ENCODE results near the gene RAPGEF4.

RAPGEF4 gene

DNA sequence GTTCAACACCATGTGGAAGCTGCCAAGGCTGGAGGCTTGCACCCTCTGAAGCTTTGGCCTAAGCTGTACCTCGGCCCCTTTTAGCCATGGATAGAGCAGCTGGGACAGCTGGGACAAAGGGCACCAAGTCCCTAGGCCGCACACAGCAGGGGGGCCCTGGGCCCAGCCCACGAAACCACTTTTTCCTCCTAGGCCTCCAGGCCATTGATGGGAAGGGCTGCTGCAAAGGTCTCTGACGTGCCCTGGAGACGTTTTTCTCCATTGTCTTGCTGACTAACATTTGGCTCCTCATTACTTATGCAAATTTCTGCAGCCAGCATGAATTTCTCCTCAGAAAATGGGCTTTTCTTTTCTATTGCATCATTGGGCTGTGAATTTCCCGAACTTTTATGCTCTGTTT, 13.7 kb downstream of the RAPGEF4 start:
- H2AFZ ChIP-seq (ENCODE audit: low read length, unreplicated experiment), result no peak overlapping the region
- no peaks in the 10 kb centered on the region for H3K79me2 ChIP-seq (ENCODE audit: control insufficient read depth, insufficient read depth, low read length, unreplicated experiment)
- no peaks in the 10 kb centered on the region for H3K4me1 ChIP-seq (ENCODE audit: control insufficient read depth, insufficient read depth, low read length, unreplicated experiment)
- H3K27ac ChIP-seq (ENCODE audit: low read depth, low read length), result no peak overlapping the region
- H3K36me3 ChIP-seq (ENCODE audit: insufficient read depth, low read length), result no peaks in the 10 kb centered on the region
- H3K27me3 ChIP-seq (ENCODE audit: insufficient read depth, low read length), result no peaks in the 10 kb centered on the region
- H3K4me3 ChIP-seq (ENCODE audit: low read depth, low read length), result no peak overlapping the region

- H3K79me2 ChIP-seq (ENCODE audit: control insufficient read depth, insufficient read depth, low read length, unreplicated experiment), result no peaks in the 10 kb centered on the region
- no peak overlapping the region for H3K27ac ChIP-seq (ENCODE audit: low read depth, low read length)
- no peak overlapping the region for H3K4me3 ChIP-seq (ENCODE audit: low read depth, low read length)
- H2AFZ ChIP-seq (ENCODE audit: low read length, unreplicated experiment), result no peak overlapping the region
- no peaks in the 10 kb centered on the region for H3K36me3 ChIP-seq (ENCODE audit: insufficient read depth, low read length)
- H3K4me1 ChIP-seq (ENCODE audit: control insufficient read depth, insufficient read depth, low read length, unreplicated experiment), result no peaks in the 10 kb centered on the region
- H3K27me3 ChIP-seq (ENCODE audit: insufficient read depth, low read length), result peaks cover 8% of the 10 kb centered on the region; the same call in 1 of the 2 replicates
These were observed 15.9 kb downstream of the RAPGEF4 start for GRCh38 chr2:172751564-172751963.

GRCh38 chr2:172753610-172754009, 18.0 kb downstream of the RAPGEF4 start:
- no peak overlapping the region for H2AFZ ChIP-seq (ENCODE audit: low read length, unreplicated experiment)
- H3K79me2 ChIP-seq (ENCODE audit: control insufficient read depth, insufficient read depth, low read length, unreplicated experiment), result no peaks in the 10 kb centered on the region
- no peaks in the 10 kb centered on the region for H3K36me3 ChIP-seq (ENCODE audit: insufficient read depth, low read length)
- no peak overlapping the region for H3K4me3 ChIP-seq (ENCODE audit: low read depth, low read length)
- H3K27ac ChIP-seq (ENCODE audit: low read depth, low read length), result no peak overlapping the region
- H3K4me1 ChIP-seq (ENCODE audit: control insufficient read depth, insufficient read depth, low read length, unreplicated experiment), result no peaks in the 10 kb centered on the region
- H3K27me3 ChIP-seq (ENCODE audit: insufficient read depth, low read length), result peaks cover 29% of the 10 kb centered on the region

DNA sequence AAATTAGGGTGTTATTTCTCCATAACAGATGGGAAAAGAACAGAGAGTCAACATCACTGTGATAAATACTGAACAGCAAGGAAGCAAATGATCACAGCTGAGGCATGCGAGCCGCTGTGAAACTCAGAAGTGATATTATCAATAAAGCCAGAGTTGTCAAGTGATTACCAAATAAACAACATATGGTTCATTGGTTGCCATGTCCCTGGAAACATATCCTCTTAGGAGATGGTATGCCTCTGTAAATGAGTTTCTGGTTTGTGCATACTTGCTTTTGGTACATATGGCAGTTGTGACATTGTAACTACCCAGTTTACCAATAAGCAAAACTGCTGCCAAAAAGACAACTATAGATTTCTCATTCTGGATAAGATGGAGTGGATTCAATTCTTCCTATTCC, 23.8 kb downstream of the RAPGEF4 start:
- peaks cover 35% of the 10 kb centered on the region for H3K27me3 ChIP-seq (ENCODE audit: insufficient read depth, low read length)
- H3K27ac ChIP-seq (ENCODE audit: low read depth, low read length), result no peak overlapping the region
- H2AFZ ChIP-seq (ENCODE audit: low read length, unreplicated experiment), result no peak overlapping the region
- no peak overlapping the region for H3K4me3 ChIP-seq (ENCODE audit: low read depth, low read length)
- H3K36me3 ChIP-seq (ENCODE audit: insufficient read depth, low read length), result no peaks in the 10 kb centered on the region
- H3K4me1 ChIP-seq (ENCODE audit: control insufficient read depth, insufficient read depth, low read length, unreplicated experiment), result no peaks in the 10 kb centered on the region
- no peaks in the 10 kb centered on the region for H3K79me2 ChIP-seq (ENCODE audit: control insufficient read depth, insufficient read depth, low read length, unreplicated experiment)

DNA sequence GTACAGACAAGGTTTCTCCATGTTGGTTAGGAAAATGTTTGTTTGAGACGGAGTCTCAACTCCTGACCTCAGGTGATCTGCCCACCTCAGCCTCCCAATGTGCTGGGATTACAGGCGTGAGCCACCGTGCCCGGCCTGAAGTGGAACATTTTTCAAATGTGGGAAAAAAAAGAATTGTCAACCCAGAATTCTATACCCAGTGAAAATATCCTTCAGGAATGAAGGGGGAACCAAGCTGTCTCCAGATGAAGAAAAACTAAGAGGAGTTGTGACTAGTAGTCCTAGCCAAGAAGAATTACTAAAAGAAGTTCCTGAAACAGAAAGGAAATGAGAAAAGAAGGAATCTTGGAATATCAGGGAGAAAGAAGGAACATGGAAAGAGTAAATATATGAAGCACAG, 25.7 kb downstream of the RAPGEF4 start:
- H3K79me2 ChIP-seq (ENCODE audit: control insufficient read depth, insufficient read depth, low read length, unreplicated experiment), result no peaks in the 10 kb centered on the region
- no peaks in the 10 kb centered on the region for H3K4me1 ChIP-seq (ENCODE audit: control insufficient read depth, insufficient read depth, low read length, unreplicated experiment)
- H3K4me3 ChIP-seq (ENCODE audit: low read depth, low read length), result no peak overlapping the region
- H2AFZ ChIP-seq (ENCODE audit: low read length, unreplicated experiment), result no peak overlapping the region
- peaks cover 32% of the 10 kb centered on the region for H3K27me3 ChIP-seq (ENCODE audit: insufficient read depth, low read length)
- H3K27ac ChIP-seq (ENCODE audit: low read depth, low read length), result no peak overlapping the region
- H3K36me3 ChIP-seq (ENCODE audit: insufficient read depth, low read length), result no peaks in the 10 kb centered on the region

DNA sequence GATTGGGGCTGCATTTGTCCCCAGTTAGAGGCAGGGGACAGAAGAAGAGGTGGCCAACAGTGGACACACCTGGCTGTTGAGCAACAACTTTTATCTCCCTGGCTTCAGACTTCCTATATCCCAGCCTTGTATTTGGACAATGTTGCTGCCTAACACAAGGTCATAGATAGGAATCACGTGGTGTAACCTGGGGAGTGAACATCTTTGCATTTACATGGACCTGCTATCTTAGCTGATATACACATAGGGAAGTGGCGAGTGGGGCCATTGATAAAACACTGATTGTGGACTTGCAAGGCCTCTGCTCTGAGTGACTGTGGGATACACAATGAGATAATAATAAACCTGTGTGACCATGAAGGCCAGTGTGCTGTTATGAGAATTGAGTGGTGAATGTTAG, 26.9 kb downstream of the RAPGEF4 start:
- Histone ChIP-seq H3K4me1 (ENCODE audit: control insufficient read depth, insufficient read depth, low read length, unreplicated experiment) (no peaks in the 10 kb centered on the region), H3K4me3 (ENCODE audit: low read depth, low read length) (no peak overlapping the region), H3K79me2 (ENCODE audit: control insufficient read depth, insufficient read depth, low read length, unreplicated experiment) (no peaks in the 10 kb centered on the region), H3K27ac (ENCODE audit: low read depth, low read length) (no peak overlapping the region), H3K36me3 (ENCODE audit: insufficient read depth, low read length) (no peaks in the 10 kb centered on the region), H2AFZ (ENCODE audit: low read length, unreplicated experiment) (no peak overlapping the region), H3K27me3 (ENCODE audit: insufficient read depth, low read length) (peaks cover 19% of the 10 kb centered on the region; the same call in 1 of the 2 replicates)

- Histone ChIP-seq H3K27me3 (ENCODE audit: insufficient read depth, low read length) (peaks cover 14% of the 10 kb centered on the region; the same call in 1 of the 2 replicates), H2AFZ (ENCODE audit: low read length, unreplicated experiment) (no peak overlapping the region), H3K4me3 (ENCODE audit: low read depth, low read length) (no peak overlapping the region), H3K4me1 (ENCODE audit: control insufficient read depth, insufficient read depth, low read length, unreplicated experiment) (no peaks in the 10 kb centered on the region), H3K36me3 (ENCODE audit: insufficient read depth, low read length) (no peaks in the 10 kb centered on the region), H3K79me2 (ENCODE audit: control insufficient read depth, insufficient read depth, low read length, unreplicated experiment) (no peaks in the 10 kb centered on the region), H3K27ac (ENCODE audit: low read depth, low read length) (no peak overlapping the region)
These were observed 27.4 kb downstream of the RAPGEF4 start for GRCh38 chr2:172763079-172763478.

DNA sequence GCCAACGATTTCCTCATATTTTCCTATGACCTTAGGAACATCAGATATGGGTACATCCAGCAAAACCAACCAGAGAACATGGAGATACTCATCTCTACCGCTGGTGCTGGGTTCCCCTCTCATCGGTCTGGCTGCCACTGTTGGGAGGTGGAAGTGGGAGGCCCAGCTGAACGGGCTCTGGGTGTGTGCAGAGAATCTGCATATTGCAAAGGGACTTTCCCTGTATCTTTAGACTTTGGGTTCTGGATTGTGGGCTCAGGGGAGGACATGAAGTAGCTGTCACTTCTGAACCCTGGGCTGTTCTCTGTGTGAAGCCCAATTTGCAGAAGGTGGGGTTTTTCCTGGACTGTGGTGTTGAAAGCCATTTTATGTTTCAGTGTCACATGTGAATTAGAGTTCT, 30.0 kb downstream of the RAPGEF4 start:
- H3K4me3 ChIP-seq (ENCODE audit: low read depth, low read length), result no peak overlapping the region
- H2AFZ ChIP-seq (ENCODE audit: low read length, unreplicated experiment), result no peak overlapping the region
- H3K27ac ChIP-seq (ENCODE audit: low read depth, low read length), result no peak overlapping the region
- H3K27me3 ChIP-seq (ENCODE audit: insufficient read depth, low read length), result peaks cover 5% of the 10 kb centered on the region; the same call in 1 of the 2 replicates
- no peaks in the 10 kb centered on the region for H3K4me1 ChIP-seq (ENCODE audit: control insufficient read depth, insufficient read depth, low read length, unreplicated experiment)
- no peaks in the 10 kb centered on the region for H3K79me2 ChIP-seq (ENCODE audit: control insufficient read depth, insufficient read depth, low read length, unreplicated experiment)
- no peaks in the 10 kb centered on the region for H3K36me3 ChIP-seq (ENCODE audit: insufficient read depth, low read length)

DNA sequence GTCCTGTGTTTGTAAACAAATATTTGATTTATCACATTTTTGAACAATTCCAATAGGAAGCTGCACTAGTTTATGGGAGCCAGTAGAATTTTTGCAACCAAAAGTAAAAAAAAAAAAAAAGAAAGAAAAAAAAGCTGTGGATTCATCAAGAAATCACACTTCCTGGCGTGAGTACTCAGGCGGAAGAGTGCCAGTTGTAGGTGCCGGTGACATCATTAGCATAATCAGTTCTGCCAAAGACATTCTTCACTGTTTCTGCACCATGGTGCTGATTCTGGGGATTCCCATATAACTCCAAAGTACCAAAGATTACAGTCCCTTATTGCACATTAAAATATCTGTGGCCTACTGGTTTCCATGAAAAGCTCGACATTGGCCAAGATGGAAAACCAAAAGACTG, 32.8 kb downstream of the RAPGEF4 start:
- Histone ChIP-seq H3K36me3 (ENCODE audit: insufficient read depth, low read length) (no peaks in the 10 kb centered on the region), H2AFZ (ENCODE audit: low read length, unreplicated experiment) (no peak overlapping the region), H3K27me3 (ENCODE audit: insufficient read depth, low read length) (peaks cover 5% of the 10 kb centered on the region; the same call in 1 of the 2 replicates), H3K4me3 (ENCODE audit: low read depth, low read length) (no peak overlapping the region), H3K27ac (ENCODE audit: low read depth, low read length) (no peak overlapping the region), H3K4me1 (ENCODE audit: control insufficient read depth, insufficient read depth, low read length, unreplicated experiment) (no peaks in the 10 kb centered on the region), H3K79me2 (ENCODE audit: control insufficient read depth, insufficient read depth, low read length, unreplicated experiment) (no peaks in the 10 kb centered on the region)

DNA sequence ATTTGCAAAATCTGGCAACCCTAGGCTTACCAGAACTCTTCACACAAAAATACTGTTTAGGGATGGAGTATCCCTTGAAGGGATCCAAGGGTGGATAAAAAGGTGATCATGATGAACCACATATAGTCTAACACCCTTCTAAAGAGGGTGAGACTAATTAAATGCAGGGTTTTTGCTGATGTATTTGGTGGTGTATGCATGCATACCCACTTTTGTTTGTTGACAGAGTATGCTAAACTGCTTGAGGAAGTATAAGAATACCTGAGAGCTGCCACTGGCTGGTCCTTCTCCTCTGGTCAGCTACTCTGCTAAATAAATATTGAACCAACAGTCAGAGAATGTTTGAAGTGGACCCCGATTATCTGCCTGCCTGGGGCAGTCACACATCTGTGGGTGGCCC, 34.2 kb downstream of the RAPGEF4 start:
- Histone ChIP-seq H3K27ac (ENCODE audit: low read depth, low read length) (no peak overlapping the region), H3K79me2 (ENCODE audit: control insufficient read depth, insufficient read depth, low read length, unreplicated experiment) (no peaks in the 10 kb centered on the region), H3K4me3 (ENCODE audit: low read depth, low read length) (no peak overlapping the region), H3K36me3 (ENCODE audit: insufficient read depth, low read length) (no peaks in the 10 kb centered on the region), H2AFZ (ENCODE audit: low read length, unreplicated experiment) (no peak overlapping the region), H3K27me3 (ENCODE audit: insufficient read depth, low read length) (no peaks in the 10 kb centered on the region), H3K4me1 (ENCODE audit: control insufficient read depth, insufficient read depth, low read length, unreplicated experiment) (no peaks in the 10 kb centered on the region)

GRCh38 chr2:172770887-172771286, 35.2 kb downstream of the RAPGEF4 start:
- H3K4me1 ChIP-seq (ENCODE audit: control insufficient read depth, insufficient read depth, low read length, unreplicated experiment), result no peaks in the 10 kb centered on the region
- no peak overlapping the region for H3K27ac ChIP-seq (ENCODE audit: low read depth, low read length)
- no peaks in the 10 kb centered on the region for H3K27me3 ChIP-seq (ENCODE audit: insufficient read depth, low read length)
- no peak overlapping the region for H2AFZ ChIP-seq (ENCODE audit: low read length, unreplicated experiment)
- no peaks in the 10 kb centered on the region for H3K36me3 ChIP-seq (ENCODE audit: insufficient read depth, low read length)
- H3K79me2 ChIP-seq (ENCODE audit: control insufficient read depth, insufficient read depth, low read length, unreplicated experiment), result no peaks in the 10 kb centered on the region
- H3K4me3 ChIP-seq (ENCODE audit: low read depth, low read length), result no peak overlapping the region
